HG03571 (cell line): Measurements from ENCODE around the gene VEGFC.

ENCODE experiments used
- ATAC-seq: cut with Tn5 transposase; IDR thresholded peaks from one replicate; pipeline ENCODE4 v1.9.1; 2021; ENCODE audit not compliant: unreplicated experiment

VEGFC gene

GRCh38 chr4:176792326-176793059, at the start of gene VEGFC:
VEGFC (minus strand) TSS chr4:176792922; CDS start chr4:176792311, 611 bp downstream.
- ATAC-seq, result peak; percentile 65

GRCh38 chr4:176841711-176842112, 49.0 kb upstream of the VEGFC start:
- no peak for ATAC-seq

GRCh38 chr4:176840166-176840565, 47.4 kb upstream of the VEGFC start:
- ATAC-seq, result no peak

GRCh38 chr4:176839656-176840055, 46.9 kb upstream of the VEGFC start:
- no peak for ATAC-seq

GRCh38 chr4:176838601-176839433, 46.1 kb upstream of the VEGFC start:
- ATAC-seq, result no peak

- no peak for ATAC-seq
Measured at GRCh38 chr4:176837169-176837895, 44.6 kb upstream of the VEGFC start.

GRCh38 chr4:176834531-176834930, 41.8 kb upstream of the VEGFC start:
- ATAC-seq, result no peak

- ATAC-seq, result no peak
Measured at GRCh38 chr4:176833400-176834175, 40.9 kb upstream of the VEGFC start.

- no peak for ATAC-seq
Measured at GRCh38 chr4:176830971-176831370, 38.2 kb upstream of the VEGFC start.

- ATAC-seq, result no peak
Measured at GRCh38 chr4:176825586-176825985, 32.9 kb upstream of the VEGFC start.

GRCh38 chr4:176824645-176825366, 32.1 kb upstream of the VEGFC start:
- ATAC-seq, result no peak

- ATAC-seq, result no peak
Measured at GRCh38 chr4:176818531-176818930, 25.8 kb upstream of the VEGFC start.

- peak; percentile 80 for ATAC-seq
Measured at GRCh38 chr4:176817204-176817603, 24.5 kb upstream of the VEGFC start.

- ATAC-seq, result no peak
Measured at GRCh38 chr4:176814770-176815169, 22.0 kb upstream of the VEGFC start.

- no peak for ATAC-seq
Measured at GRCh38 chr4:176810481-176811249, 17.9 kb upstream of the VEGFC start.

GRCh38 chr4:176806778-176807375, 14.2 kb upstream of the VEGFC start:
- no peak for ATAC-seq

GRCh38 chr4:176805155-176805554, 12.4 kb upstream of the VEGFC start:
- ATAC-seq, result no peak

- ATAC-seq, result no peak
Measured at GRCh38 chr4:176800891-176801534, 8.3 kb upstream of the VEGFC start.
